GM19025 (cell line): Measurements from ENCODE around the gene TM4SF5.

Source experiments
- ATAC-seq: cut with Tn5 transposase; IDR thresholded peaks from one replicate; pipeline ENCODE4 v1.9.1; 2021; ENCODE audit warnings: mild to moderate bottlenecking, low read depth, moderate library complexity; ENCODE audit not compliant: unreplicated experiment

Gene TM4SF5

GRCh38 chr17:4788807-4789700, 17.4 kb downstream of the TM4SF5 start, which contains the start of gene GLTPD2:
GLTPD2 (plus strand) TSS chr17:4788964; CDS start chr17:4789012, 48 bp downstream.
- ATAC-seq = no peak

GRCh38 chr17:4789701-4789950, 17.9 kb downstream of the TM4SF5 start:
- ATAC-seq = no peak

GRCh38 chr17:4789951-4790704, 18.4 kb downstream of the TM4SF5 start:
- ATAC-seq = peak; percentile 86

GRCh38 chr17:4790705-4791088, 19.0 kb downstream of the TM4SF5 start:
- ATAC-seq = no peak

- no peak for ATAC-seq
Measured at GRCh38 chr17:4795168-4795567, 23.5 kb downstream of the TM4SF5 start.

- ATAC-seq = no peak
Measured at GRCh38 chr17:4796552-4796920, 24.9 kb downstream of the TM4SF5 start.

GRCh38 chr17:4800462-4801196, 28.9 kb downstream of the TM4SF5 start:
- ATAC-seq = no peak

GRCh38 chr17:4802228-4802627, 30.5 kb downstream of the TM4SF5 start, which contains the start of gene C17orf114:
C17orf114 (minus strand) TSS chr17:4802328.
- ATAC-seq = no peak

- ATAC-seq = no peak
Measured at GRCh38 chr17:4806456-4806776, 34.7 kb downstream of the TM4SF5 start.

- peak; percentile 97 for ATAC-seq
Measured at GRCh38 chr17:4806777-4807604, 35.3 kb downstream of the TM4SF5 start, which contains the start of gene PLD2. PLD2 (plus strand) TSS chr17:4807152; CDS start chr17:4807773, 621 bp downstream.

GRCh38 chr17:4807605-4808377, 36.1 kb downstream of the TM4SF5 start:
- no peak for ATAC-seq

- no peak for ATAC-seq
Measured at GRCh38 chr17:4808378-4808767, 36.7 kb downstream of the TM4SF5 start.

- ATAC-seq = no peak
Measured at GRCh38 chr17:4810696-4811290, 39.1 kb downstream of the TM4SF5 start.

- ATAC-seq = no peak
Measured at GRCh38 chr17:4811471-4811870, 39.8 kb downstream of the TM4SF5 start.

GRCh38 chr17:4812690-4813089, 41.0 kb downstream of the TM4SF5 start:
- no peak for ATAC-seq

- no peak for ATAC-seq
Measured at GRCh38 chr17:4815043-4815675, 43.5 kb downstream of the TM4SF5 start.

GRCh38 chr17:4816826-4817225, 45.1 kb downstream of the TM4SF5 start:
- ATAC-seq = no peak

GRCh38 chr17:4818276-4818675, 46.6 kb downstream of the TM4SF5 start:
- no peak for ATAC-seq

GRCh38 chr17:4822835-4823234, 51.1 kb downstream of the TM4SF5 start:
- ATAC-seq = no peak
